Measurements from ENCODE around the gene ACAD9.
"Not testable (repeated sequence)": the region's sequence is repeated elsewhere in the genome, so short reads cannot be mapped to it uniquely, and the experiment has no call there.

Gene ACAD9

DNA sequence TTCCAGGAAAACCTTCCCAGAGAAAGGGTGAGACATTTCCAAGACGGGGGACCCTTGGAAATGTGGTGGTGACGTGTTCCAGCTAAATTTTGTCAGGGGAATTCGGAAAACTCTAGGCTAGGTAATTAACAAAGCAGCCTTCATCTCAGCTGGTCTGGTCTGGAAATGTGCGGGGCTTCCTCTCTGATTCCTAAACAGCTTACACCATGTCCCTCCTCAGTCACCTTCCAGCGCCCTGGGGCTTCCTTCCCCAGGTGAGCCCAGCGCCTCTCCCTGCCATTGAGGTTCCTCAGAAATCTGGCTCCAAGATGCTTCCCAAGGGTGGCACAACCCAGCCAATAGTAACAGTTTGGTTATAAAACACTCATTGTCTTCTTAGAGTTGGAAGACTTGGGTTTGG lies 571 bp downstream of the ACAD9 start:
- no peak for DNase-seq (ENCODE audit: low read depth)

GRCh38 chr3:128880455-128880854 lies 1.0 kb downstream of the ACAD9 start:
- DNase-seq (ENCODE audit: low read depth), result not testable (repeated sequence)
- peak overlapping the region; percentile 86 for H3K4me3 ChIP-seq (ENCODE audit: low read depth, low read length)

More for the DNA sequence above, 571 bp downstream of the ACAD9 start:
- no peak for TF ChIP-seq CTCF (IDR thresholded peaks at IDR 0.05; ENCODE audit: control insufficient read depth, extremely low read depth, insufficient read depth)
- H3K4me3 ChIP-seq (ENCODE audit: low read depth, low read length), result peak overlapping the region; percentile 86

DNA sequence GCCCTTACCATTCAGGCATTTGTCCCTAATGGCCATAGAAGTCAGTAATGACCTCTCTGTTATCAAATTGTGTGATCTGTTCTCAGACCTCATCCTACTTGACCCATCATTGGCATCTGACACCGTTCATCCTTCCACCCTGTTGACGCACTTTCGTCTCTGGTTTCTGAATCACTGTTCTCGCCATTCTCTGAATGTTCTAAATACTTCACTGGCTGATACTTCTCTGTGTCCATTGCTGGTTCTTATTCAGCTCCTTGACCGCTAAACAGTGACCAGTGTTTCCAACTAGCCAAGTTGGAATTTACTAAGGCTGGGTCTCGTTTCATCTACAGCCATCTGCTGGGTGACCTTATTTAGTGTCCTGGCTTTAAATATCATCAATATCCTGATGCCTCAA lies 2.2 kb downstream of the ACAD9 start:
- DNase-seq (ENCODE audit: low read depth), result no peak
- TF ChIP-seq CTCF (IDR thresholded peaks at IDR 0.05; ENCODE audit: control insufficient read depth, extremely low read depth, insufficient read depth), result no peak
- no peak overlapping the region for H3K4me3 ChIP-seq (ENCODE audit: low read depth, low read length)

- no peak overlapping the region for H3K4me3 ChIP-seq (ENCODE audit: low read depth, low read length)
- DNase-seq (ENCODE audit: low read depth), result no peak
- TF ChIP-seq CTCF (IDR thresholded peaks at IDR 0.05; ENCODE audit: control insufficient read depth, extremely low read depth, insufficient read depth), result no peak
These were observed 3.3 kb downstream of the ACAD9 start for GRCh38 chr3:128882719-128883118.

- DNase-seq (ENCODE audit: low read depth), result no peak
- H3K4me3 ChIP-seq (ENCODE audit: low read depth, low read length), result no peak overlapping the region
- no peak for TF ChIP-seq CTCF (IDR thresholded peaks at IDR 0.05; ENCODE audit: control insufficient read depth, extremely low read depth, insufficient read depth)
These were observed 5.6 kb downstream of the ACAD9 start for GRCh38 chr3:128884992-128885391.

GRCh38 chr3:128889139-128889894 lies 9.9 kb downstream of the ACAD9 start:
- TF ChIP-seq CTCF (IDR thresholded peaks at IDR 0.05; ENCODE audit: control insufficient read depth, extremely low read depth, insufficient read depth), result no peak
- no peak overlapping the region for H3K4me3 ChIP-seq (ENCODE audit: low read depth, low read length)
- no peak for DNase-seq (ENCODE audit: low read depth)

GRCh38 chr3:128895843-128896697 lies 16.6 kb downstream of the ACAD9 start:
- no peak for TF ChIP-seq CTCF (IDR thresholded peaks at IDR 0.05; ENCODE audit: control insufficient read depth, extremely low read depth, insufficient read depth)
- DNase-seq (ENCODE audit: low read depth), result no peak
- H3K4me3 ChIP-seq (ENCODE audit: low read depth, low read length), result no peak overlapping the region

Data from LNCaP clone FGC (cell line).